ENCODE data around the gene LRPAP1. TPM values are rescaled to one million over a fixed set of nuclear protein-coding genes. Genes with fewer than 3 reads are reported as not detected.
"Not testable (repeated sequence)": the region's sequence is repeated elsewhere in the genome, so short reads cannot be mapped to it uniquely, and the experiment has no call there.

Gene LRPAP1
- total RNA-seq, 1 donor from 2014 or later, result 68.1 TPM

- no peak for DNase-seq (ENCODE audit: low spot score)
Measured at GRCh38 chr4:3519468-3520264, 12.6 kb downstream of the LRPAP1 start.

- no peak for DNase-seq (ENCODE audit: low spot score)
Measured at GRCh38 chr4:3518941-3519340, 13.3 kb downstream of the LRPAP1 start.

- no peak for DNase-seq (ENCODE audit: low spot score)
Measured at GRCh38 chr4:3518511-3518880, 13.7 kb downstream of the LRPAP1 start.

- no peak for DNase-seq (ENCODE audit: low spot score)
Measured at GRCh38 chr4:3517731-3518510, 14.3 kb downstream of the LRPAP1 start.

- no peak for DNase-seq (ENCODE audit: low spot score)
Measured at GRCh38 chr4:3516836-3517730, 15.1 kb downstream of the LRPAP1 start.

GRCh38 chr4:3516061-3516835 is 16.0 kb downstream of the LRPAP1 start:
- no peak for DNase-seq (ENCODE audit: low spot score)

- no peak for DNase-seq (ENCODE audit: low spot score)
Measured at GRCh38 chr4:3515646-3516045, 16.6 kb downstream of the LRPAP1 start.

- no peak for DNase-seq (ENCODE audit: low spot score)
Measured at GRCh38 chr4:3514806-3515501, 17.3 kb downstream of the LRPAP1 start.

GRCh38 chr4:3514221-3514780 is 17.9 kb downstream of the LRPAP1 start:
- DNase-seq (ENCODE audit: low spot score), result no peak

GRCh38 chr4:3513807-3514206 is 18.4 kb downstream of the LRPAP1 start:
- no peak for DNase-seq (ENCODE audit: low spot score)

GRCh38 chr4:3512719-3513118 is 19.5 kb downstream of the LRPAP1 start:
- DNase-seq (ENCODE audit: low spot score), result no peak

- no peak for DNase-seq (ENCODE audit: low spot score)
Measured at GRCh38 chr4:3512279-3512678, 19.9 kb downstream of the LRPAP1 start.

GRCh38 chr4:3511601-3512000 is 20.6 kb downstream of the LRPAP1 start:
- DNase-seq (ENCODE audit: low spot score), result not testable (repeated sequence)

- no peak for DNase-seq (ENCODE audit: low spot score)
Measured at GRCh38 chr4:3511187-3511586, 21.0 kb downstream of the LRPAP1 start.

- DNase-seq (ENCODE audit: low spot score), result no peak
Measured at GRCh38 chr4:3510481-3510880, 21.7 kb downstream of the LRPAP1 start.

GRCh38 chr4:3508542-3508941 is 23.7 kb downstream of the LRPAP1 start:
- no peak for DNase-seq (ENCODE audit: low spot score)

- no peak for DNase-seq (ENCODE audit: low spot score)
Measured at GRCh38 chr4:3505231-3505630, 27.0 kb downstream of the LRPAP1 start.

- DNase-seq (ENCODE audit: low spot score), result no peak
Measured at GRCh38 chr4:3502941-3503936, 29.0 kb downstream of the LRPAP1 start.
